Activated gamma-delta T cell (primary cell): ENCODE data around the gene TBXA2R.

Source experiments
- DNase-seq: peaks from one replicate; lab custom pipeline; 2025; lab: John Stamatoyannopoulos, UW

TBXA2R gene

GRCh38 chr19:3619631-3620012, 12.9 kb upstream of the TBXA2R start:
- DNase-seq: no peak

DNA sequence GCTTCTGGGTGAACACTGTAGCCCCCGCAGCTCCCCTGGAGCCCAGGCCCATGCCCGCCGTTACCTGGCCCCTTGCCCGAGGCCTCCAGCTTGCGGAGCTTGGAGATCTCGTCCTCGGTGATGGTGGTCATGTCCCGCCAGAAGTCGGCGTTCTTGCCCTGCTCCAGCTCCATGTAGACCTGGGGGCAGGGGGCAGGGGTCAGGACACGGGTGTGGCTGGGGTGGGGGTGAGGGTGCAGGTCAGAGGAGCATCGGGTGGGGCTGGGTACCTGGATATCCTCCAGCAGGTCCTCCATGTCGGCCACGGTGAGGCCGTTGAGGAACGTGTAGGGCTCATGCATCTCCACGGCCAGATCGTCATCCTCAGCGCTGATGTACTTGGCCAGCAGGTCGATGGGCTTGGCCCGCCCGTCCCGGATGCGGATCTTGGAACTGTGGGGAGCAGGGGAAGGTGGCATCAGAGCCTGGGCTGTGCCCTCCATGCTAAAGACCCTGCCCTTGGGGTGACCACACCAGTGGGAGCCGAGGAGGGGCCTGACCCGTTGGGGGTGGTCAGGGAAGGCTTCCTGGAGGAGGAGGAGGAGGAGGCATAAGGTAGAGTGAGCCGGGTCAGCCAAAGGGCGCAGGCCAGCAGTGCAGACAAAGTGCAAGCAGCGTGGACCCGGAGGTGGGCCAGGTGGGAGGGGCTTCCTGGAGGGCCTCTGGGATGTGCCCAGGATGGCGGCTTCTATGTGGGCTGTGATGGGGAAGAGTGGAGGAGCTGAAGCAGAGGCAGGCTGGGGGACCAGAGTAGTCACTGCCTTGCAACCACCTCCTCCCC, 12.3 kb upstream of the TBXA2R start:
- DNase-seq: no peak

DNA sequence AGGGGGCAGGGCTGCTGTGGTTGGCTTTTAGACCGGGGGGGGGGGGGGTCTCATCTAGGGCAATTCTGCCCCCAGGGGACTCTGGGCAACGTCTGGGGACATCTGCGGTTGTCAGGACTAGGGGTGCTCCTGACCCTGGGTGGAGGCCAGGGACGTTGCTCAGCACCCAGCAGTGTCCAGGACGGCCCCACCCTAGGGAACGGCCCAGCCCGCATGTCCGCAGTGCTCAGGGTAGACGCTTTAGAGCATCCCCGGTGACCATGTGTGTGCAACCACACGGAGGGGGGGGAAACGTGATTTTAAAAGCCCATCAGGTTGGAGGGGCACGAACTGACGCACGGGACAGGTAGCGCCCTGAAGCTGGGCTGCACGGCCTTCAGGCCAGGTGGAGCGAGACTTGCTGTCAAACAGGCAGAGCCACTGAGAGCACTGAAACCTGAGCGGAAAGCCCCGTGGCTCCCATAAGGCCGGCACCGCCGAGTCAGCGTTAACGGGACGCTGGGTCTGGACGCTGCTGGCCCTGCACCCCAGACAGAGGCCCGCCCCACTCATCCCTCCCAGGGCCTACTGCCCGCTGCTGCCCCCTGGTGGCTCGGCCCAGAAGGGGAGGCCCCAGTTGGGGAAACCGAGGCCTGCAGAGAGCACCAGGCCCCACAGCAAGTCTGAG, 11.6 kb upstream of the TBXA2R start:
- DNase-seq: no peak

DNA sequence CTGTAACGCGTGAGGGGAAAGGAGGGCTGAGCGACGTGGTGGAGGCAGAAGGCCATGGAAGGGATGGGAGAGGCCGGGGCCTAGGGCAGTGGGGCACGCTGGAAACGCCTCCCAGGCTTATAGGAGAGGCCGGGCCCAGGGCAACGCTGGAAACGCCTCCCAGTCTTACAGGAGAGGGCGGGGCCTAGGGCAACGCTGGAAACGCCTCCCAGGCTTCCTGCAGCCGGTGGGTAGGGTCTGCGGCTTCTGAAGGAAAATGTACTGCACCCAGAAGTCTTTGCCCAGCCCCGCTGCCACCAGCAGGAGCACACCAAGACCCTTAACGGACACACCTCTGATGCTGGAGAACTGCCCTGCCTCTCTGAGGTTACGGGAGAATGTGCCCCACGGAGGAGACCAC, 10.8 kb upstream of the TBXA2R start:
- no peak for DNase-seq

DNA sequence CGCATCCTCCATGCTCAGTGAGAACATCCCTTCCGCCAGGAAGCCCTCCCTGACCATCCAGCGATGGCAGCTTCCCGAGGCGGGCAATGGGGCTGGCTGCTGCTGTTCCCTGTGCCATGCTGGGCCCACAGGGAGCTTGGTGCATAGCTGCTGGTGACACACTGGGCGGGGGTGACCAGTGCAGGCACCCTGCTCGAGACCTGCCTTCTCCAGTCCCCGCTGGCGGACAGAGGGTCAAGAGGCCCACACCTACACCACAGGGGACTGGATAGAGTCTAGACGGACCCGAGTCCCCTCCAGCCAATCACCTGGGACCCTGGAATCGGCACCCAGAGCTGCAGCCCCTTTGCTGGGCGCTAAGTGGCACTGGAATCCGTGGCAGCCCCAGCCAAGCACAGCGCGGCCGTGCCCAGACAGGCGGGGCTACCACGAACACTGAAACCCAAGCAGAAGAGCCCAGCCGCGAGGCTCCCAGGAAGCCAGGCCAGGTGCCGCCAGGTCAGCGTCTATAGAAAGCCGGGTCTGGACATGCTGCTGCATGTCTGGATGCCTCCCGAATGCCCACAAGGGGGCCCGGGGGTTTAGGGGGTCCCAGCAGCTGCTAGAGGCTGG, 9.0 kb upstream of the TBXA2R start:
- DNase-seq: no peak

GRCh38 chr19:3614858-3615505, 8.3 kb upstream of the TBXA2R start:
- no peak for DNase-seq

DNA sequence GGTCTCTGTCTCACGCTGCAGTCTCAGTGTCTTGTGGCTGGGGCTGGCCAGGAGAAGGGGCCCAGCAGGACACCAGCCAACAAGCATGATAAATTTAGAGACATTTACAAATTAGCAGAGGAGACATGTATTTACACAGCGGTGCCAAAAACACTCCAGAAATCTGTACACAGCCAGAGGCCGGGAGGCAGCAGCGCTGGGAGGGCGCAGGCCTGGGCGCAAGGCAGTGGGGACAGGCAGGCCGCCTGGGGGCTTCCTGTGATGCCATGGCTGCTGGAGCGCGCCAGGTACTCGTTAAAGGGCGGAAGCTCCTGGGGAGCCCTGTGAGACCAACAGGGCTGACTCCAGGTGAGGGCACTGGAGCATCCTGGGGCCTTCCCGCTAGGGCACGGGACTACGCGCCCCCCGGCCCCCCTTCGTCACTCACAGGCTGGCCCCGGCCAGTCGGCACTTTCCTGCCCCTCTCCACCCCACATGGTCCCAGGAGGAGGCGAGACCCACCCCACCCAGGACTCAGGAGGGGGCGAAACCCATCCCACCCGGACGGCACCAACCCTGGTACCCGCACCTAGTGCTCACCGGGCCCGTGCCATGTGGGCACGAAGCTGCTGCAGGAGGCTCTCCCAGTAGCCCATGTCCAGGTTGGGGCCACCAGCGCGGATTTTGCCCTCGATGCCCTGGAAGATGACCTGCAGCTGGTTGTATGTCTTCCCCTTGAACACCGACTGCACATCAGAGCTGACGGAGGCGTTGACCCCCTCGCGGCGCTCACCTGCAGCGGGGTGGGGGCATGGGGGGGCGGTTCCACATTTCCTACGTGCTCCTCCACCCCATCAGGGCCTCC, 7.4 kb upstream of the TBXA2R start:
- no peak for DNase-seq

GRCh38 chr19:3612901-3613741, 6.4 kb upstream of the TBXA2R start:
- DNase-seq: no peak

DNA sequence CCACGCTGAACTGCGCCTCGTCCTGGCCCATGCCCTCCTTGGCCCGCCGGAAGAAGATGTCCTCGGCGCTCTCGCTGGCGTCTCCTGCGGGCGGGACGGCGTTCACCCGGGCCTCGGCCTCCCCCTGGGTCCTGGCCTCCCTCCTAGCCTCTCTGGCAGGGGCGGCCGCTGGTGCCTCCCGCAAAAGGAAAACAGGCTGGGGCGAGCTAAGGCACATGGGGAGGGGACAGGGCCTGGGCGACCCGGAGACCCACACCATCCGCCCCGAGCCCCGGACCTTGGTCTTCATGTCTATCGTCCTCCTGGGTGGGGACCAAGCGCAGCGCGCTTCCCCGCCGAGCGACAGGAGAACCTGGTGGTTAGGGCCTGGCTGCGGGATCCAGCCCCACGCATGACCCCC, 5.7 kb upstream of the TBXA2R start:
- DNase-seq: no peak

GRCh38 chr19:3611841-3612240, 5.2 kb upstream of the TBXA2R start:
- no peak for DNase-seq

- no peak for DNase-seq
Measured at GRCh38 chr19:3610745-3611717, 4.4 kb upstream of the TBXA2R start.

DNA sequence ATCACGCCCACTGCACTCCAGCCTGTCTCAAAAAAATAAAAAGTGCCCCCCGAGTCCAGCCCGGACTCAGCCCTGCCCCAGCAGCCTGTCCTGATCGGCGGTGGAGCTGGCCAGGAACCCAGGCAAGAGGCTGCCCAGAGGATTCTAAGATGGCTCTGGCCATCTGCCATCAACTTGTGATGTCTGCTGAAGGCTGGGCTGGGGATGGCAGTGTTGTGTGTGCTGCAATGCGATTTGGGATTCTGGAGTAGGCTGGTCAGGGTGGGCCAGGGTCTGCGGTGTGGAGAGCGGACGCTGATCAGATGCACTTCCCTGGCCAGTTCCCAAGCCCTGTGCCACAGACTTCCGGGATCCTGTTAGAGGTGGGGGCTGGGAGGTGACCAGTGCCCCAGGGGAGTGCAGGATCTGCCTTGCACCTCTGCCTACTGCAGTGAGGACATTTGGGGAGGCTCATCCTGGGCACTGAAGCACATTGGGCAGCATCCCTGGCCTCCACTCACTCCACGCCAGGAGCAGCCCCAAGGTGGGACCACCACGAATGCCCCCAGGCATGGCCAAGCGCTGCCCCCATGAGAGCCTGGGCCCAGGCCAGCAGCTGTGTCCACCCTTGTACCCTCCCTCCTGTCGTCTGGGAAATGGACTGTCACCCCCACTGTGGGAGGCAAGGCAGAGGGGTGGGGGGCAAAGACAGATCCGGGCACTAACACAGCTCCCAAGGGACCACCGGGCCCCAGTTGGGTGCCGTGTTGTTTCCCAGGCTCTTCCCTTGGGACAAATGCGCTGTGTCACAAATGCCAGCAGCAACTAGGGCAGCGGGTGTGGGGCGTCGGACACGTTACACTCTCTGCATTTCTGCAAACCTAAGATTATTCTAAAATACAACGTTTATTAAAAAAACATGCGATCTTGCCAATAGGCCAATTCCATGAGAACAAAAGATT, 3.4 kb upstream of the TBXA2R start:
- no peak for DNase-seq

DNA sequence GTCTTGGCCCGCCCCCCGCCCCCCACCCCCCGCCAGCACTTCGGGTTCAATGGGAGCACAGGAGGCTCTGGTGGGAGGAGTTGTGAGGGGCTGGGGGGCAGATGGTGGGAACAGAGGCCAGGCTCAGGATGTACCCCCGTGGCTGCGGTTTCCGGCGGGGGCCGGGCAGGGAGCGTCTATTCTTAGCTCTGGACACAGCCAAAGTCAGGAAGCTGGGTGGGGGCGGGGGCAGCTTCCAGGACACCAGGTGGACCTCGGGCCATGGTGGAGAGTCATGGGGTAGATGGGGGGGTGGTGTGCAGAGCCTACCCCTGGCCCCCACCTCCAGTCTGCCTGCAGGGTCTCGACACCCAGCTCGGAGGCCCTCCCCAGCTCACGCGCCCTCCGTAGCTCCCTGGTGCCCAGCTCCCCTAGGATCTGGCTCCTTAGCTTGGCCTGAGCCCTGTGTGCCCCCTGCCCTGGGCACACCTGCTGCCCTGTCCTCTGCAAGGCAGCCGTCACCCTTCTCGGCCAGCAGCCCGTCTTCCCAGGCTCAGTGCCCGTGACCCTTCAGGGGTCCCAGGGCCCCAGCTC, 2.2 kb upstream of the TBXA2R start:
- DNase-seq: no peak

DNA sequence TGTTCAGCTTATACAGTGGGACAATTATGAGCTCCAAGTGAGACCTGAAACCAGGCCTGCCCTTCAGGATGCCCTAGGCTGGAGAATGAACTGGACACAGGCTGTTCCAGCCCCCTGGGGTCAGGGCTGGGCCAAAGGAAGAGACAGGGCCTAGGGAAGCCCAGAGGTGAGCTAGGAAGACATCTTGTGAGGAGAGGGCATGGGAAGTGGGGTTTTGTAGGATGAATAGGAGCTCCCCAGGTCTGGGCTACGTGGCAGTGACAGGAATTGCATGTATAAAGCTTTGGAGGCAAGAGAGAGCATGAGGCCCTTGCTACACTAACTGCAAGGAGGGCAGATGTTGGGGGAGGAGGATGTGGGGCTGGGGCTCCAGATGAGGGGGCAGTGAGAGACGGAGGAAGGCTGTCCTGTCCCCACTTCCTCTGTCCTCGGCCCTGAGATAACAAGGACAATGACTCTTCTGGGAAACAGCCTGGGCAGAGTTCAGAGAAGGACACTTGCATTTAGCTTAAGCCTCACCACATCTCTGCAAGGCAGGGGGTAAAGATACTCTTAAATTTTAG, 1.5 kb upstream of the TBXA2R start:
- no peak for DNase-seq

- DNase-seq: no peak
Measured at GRCh38 chr19:3607303-3608078, 816 bp upstream of the TBXA2R start.

DNA sequence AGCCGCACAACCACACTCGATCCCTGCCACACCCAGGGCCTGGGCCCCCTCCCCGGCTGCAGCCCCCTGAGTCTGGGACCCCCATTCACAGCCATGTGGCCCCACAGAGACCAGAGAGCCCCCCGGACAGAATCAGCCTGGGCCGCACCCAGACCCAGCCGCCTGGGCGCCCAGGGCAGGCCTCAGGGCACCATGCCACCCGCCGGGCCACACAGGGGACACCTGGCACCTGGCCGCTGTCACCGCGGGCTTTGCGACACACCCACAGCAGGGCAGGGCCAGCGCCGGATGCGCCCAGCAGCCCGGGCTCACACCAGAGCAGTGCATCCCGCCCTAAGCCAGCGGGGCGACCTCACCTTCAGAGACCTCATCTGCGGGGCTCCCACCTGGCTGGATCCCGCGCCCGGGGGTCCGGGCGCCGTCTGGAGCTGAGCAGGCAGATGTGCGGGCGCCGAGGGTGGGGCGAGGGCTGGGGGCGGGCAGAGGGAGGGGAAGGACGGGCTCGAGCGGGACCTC, 443 bp downstream of the TBXA2R start:
- no peak for DNase-seq

DNA sequence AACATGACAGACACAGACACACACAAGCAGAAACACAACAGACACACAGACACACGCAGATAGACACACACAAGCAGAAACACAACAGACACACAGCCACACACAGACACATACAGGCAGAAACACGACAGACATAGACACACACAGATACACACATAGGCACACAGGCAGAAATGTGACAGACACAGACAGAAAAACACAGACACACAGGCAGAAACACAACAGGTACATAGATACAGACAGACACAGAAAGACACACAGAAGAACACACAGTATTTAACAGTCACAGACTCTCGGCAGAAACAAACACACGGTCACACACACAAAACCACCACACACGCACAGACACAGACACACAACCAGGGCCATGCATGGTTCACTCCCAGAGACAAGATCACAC, 905 bp downstream of the TBXA2R start:
- DNase-seq: no peak
